Right lobe of liver (tissue), 4 donors: Measurements from ENCODE around the gene HDAC4.

ENCODE experiments used
- CTCF ChIP-seq, 4 donors: fragments of 200-600 bp in 3 of 4; fragments of 450-650 bp in 1 of 4; IDR thresholded peaks; one replicate each; pipeline versions ENCODE4 v1.5.1 to v1.8.0; 2016 to 2022; ENCODE audit warnings: antibody characterized with exemption in 4 of 4, mild to moderate bottlenecking in 2 of 4
- POLR2A ChIP-seq: fragments of 450-650 bp; IDR thresholded peaks from one replicate; pipeline ENCODE4 v1.6.1; 2017; ENCODE audit warnings: antibody characterized with exemption, mild to moderate bottlenecking
- donor health status: DM: no; HTN: no; CAD: no.
- donor health status: DM: no; HTN: no; CAD: no.
- donor health status: DM: no; HTN: yes; CAD: no.

- TF ChIP-seq CTCF (IDR thresholded peaks at IDR 0.05) (no peak), POLR2A (no peak)
These were observed 151.8 kb downstream of the HDAC4 start for GRCh38 chr2:239249048-239249447.
